Neuronal stem cell (in vitro differentiated cells): ENCODE measurements around the gene SMIM11.

Source experiments
- DNase-seq: peaks from one replicate; pipeline ENCODE4 v3.0.0-alpha.2; 2013; ENCODE audit warnings: low spot score
- H2AFZ ChIP-seq: one replicate; pipeline ENCODE4 v1.6.1; 2013; ENCODE audit warnings: mild to moderate bottlenecking, low read length, inconsistent platforms
- H2AK5ac ChIP-seq: 2 replicates; pipeline ENCODE4 v1.6.1; 2013; ENCODE audit warnings: low read depth, mild to moderate bottlenecking, inconsistent platforms, low read length, moderate library complexity, mixed read lengths
- H2BK120ac ChIP-seq: 2 replicates; pipeline ENCODE4 v1.6.1; 2013; ENCODE audit warnings: low read depth, mild to moderate bottlenecking, inconsistent platforms, low read length, moderate library complexity, mixed read lengths
- H2BK12ac ChIP-seq: one replicate; pipeline ENCODE4 v1.6.1; 2013; ENCODE audit warnings: low read length, inconsistent platforms
- H2BK15ac ChIP-seq: 2 replicates; pipeline ENCODE4 v1.6.1; 2013; ENCODE audit warnings: mild to moderate bottlenecking, low read length, inconsistent platforms, mixed read lengths
- H2BK5ac ChIP-seq: one replicate; pipeline ENCODE4 v1.6.1; 2013; ENCODE audit warnings: inconsistent platforms, mild to moderate bottlenecking, low read length, moderate library complexity
- H3K14ac ChIP-seq: one replicate; pipeline ENCODE4 v1.6.1; 2013; ENCODE audit warnings: low read length, inconsistent platforms
- H3K18ac ChIP-seq: 2 replicates; pipeline ENCODE4 v1.6.1; 2013; ENCODE audit warnings: low read length, inconsistent platforms
- H3K23ac ChIP-seq: 2 replicates; pipeline ENCODE4 v1.6.1; 2013; ENCODE audit warnings: low read depth, mild to moderate bottlenecking, mixed read lengths, low read length, inconsistent platforms; ENCODE audit not compliant: poor library complexity
- H3K27ac ChIP-seq: replicated peaks from 3 replicates; pipeline ENCODE4 v1.5.1; 2013; ENCODE audit warnings: low read length, inconsistent platforms
- H3K27me3 ChIP-seq, 3 experiments: 2 replicates each; pipeline ENCODE4 v1.6.1; 2013; ENCODE audit warnings: low read length in 3 of 3, mild to moderate bottlenecking in 2 of 3, inconsistent platforms in 1 of 3, low read depth in 1 of 3, mixed read lengths in 1 of 3, moderate library complexity in 1 of 3; ENCODE audit not compliant: control insufficient read depth in 3 of 3, insufficient read depth in 3 of 3
- H3K36me3 ChIP-seq, 2 donors: replicated peaks in 1 of 2; 2 replicates each; pipeline ENCODE4 v1.6.1; 2013; ENCODE audit warnings: low read length in 2 of 2; ENCODE audit not compliant: control insufficient read depth in 2 of 2, insufficient read depth in 2 of 2
- H3K4ac ChIP-seq: 2 replicates; pipeline ENCODE4 v1.6.1; 2013; ENCODE audit warnings: inconsistent platforms, mild to moderate bottlenecking, low read length, moderate library complexity
- H3K4me1 ChIP-seq, 2 donors: 1 replicate in 1 of 2; 2 replicates in 1 of 2; pipeline ENCODE4 v1.6.1; 2013; ENCODE audit warnings: low read length in 2 of 2, low read depth in 1 of 2; ENCODE audit not compliant: control insufficient read depth in 2 of 2, insufficient read depth in 1 of 2
- H3K4me2 ChIP-seq: one replicate; pipeline ENCODE4 v1.6.1; 2013; ENCODE audit warnings: mild to moderate bottlenecking, low read length, inconsistent platforms; ENCODE audit not compliant: insufficient read depth, poor library complexity, severe bottlenecking
- H3K4me3 ChIP-seq, 2 donors: 2 replicates each; pipeline ENCODE4 v1.5.1; 2013; ENCODE audit warnings: low read length in 2 of 2, mild to moderate bottlenecking in 2 of 2, inconsistent platforms in 1 of 2, moderate library complexity in 1 of 2
- H3K79me1 ChIP-seq: one replicate; pipeline ENCODE4 v1.6.1; 2013; ENCODE audit warnings: low read depth, mild to moderate bottlenecking, inconsistent platforms, low read length, moderate library complexity
- H3K9ac ChIP-seq: one replicate; pipeline ENCODE4 v1.6.1; 2013; ENCODE audit warnings: mild to moderate bottlenecking, low read depth, low read length, inconsistent platforms; ENCODE audit not compliant: poor library complexity
- H3K9me3 ChIP-seq, 2 donors: replicated peaks in 1 of 2; 2 replicates each; pipeline versions ENCODE3 to v1.6.1; 2013; ENCODE audit warnings: low read length in 2 of 2, mild to moderate bottlenecking in 2 of 2, inconsistent platforms in 1 of 2, low read depth in 1 of 2, mixed read lengths in 1 of 2, moderate library complexity in 1 of 2; ENCODE audit not compliant: control insufficient read depth in 2 of 2, insufficient read depth in 1 of 2
- H4K8ac ChIP-seq: one replicate; pipeline ENCODE4 v1.6.1; 2013; ENCODE audit warnings: low read depth, mild to moderate bottlenecking, inconsistent platforms, low read length, moderate library complexity
- H4K91ac ChIP-seq: one replicate; pipeline ENCODE4 v1.6.1; 2013; ENCODE audit warnings: low read length, low read depth, mild to moderate bottlenecking, inconsistent platforms; ENCODE audit not compliant: poor library complexity
- WGBS, 2 donors: extraction: QIAGEN DNeasy Blood & Tissue Kit; methylation state at CpG; one replicate each; pipeline ENCODE4 v1.1.7; 2013; ENCODE audit warnings: missing lambda C conversion rate in 2 of 2, mixed read lengths in 1 of 2; ENCODE audit not compliant: insufficient read length in 2 of 2, insufficient replicate concordance in 1 of 2; ENCODE audit errors: extremely low coverage in 2 of 2; 5-methylcytosine and 5-hydroxymethylcytosine counted together

SMIM11 gene

DNA sequence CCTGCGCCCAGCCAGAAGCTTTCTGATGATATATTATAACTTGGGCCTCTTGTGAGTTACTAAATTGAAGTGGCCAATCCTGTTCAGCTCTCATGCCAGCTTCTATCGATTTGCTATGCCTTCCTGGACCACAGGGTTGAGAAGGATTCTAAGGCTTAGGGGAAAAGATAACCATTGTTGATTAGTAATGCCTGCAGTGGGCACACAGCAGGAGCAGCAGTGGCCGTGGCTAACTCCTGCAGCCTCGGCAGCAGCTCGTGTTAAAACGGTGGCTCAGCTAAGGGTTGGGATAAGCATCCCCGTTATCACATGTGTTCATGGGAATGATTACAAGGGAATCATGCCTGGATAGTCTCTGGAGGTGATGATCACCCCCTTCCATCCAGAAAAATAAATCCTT lies 32.0 kb upstream of the SMIM11 start:
- no peak overlapping the region for H3K27ac ChIP-seq
- H3K4me2 ChIP-seq: no peak overlapping the region
- no peak overlapping the region for H3K4ac ChIP-seq
- no peak overlapping the region for H3K9ac ChIP-seq
- H3K4me1 ChIP-seq: peaks cover 0 to 6% of the 10 kb centered on the region in 2 donors
- H3K4me3 ChIP-seq: no peak overlapping the region
- H2AK5ac ChIP-seq: peak overlapping the region; percentile 65
- no peak overlapping the region for H3K18ac ChIP-seq
- no peak overlapping the region for H2BK5ac ChIP-seq
- no peak overlapping the region for H2BK12ac ChIP-seq
- H4K91ac ChIP-seq: no peak overlapping the region
- H3K14ac ChIP-seq: no peak overlapping the region
- H3K36me3 ChIP-seq: no peaks in the 10 kb centered on the region
- no peaks in the 10 kb centered on the region for H3K9me3 ChIP-seq
- H2AFZ ChIP-seq: no peak overlapping the region
- H2BK120ac ChIP-seq: no peak overlapping the region
- no peaks in the 10 kb centered on the region for H3K79me1 ChIP-seq
- H4K8ac ChIP-seq: no peak overlapping the region
- H3K23ac ChIP-seq: no peak overlapping the region
- no peak overlapping the region for H2BK15ac ChIP-seq
- peaks cover 0 to 6% (median 0%) of the 10 kb centered on the region in 3 experiments for H3K27me3 ChIP-seq
- no CpG with 5 or more reads among the region's 7 CpGs for WGBS, 2 donors
- DNase-seq: no peak

DNA sequence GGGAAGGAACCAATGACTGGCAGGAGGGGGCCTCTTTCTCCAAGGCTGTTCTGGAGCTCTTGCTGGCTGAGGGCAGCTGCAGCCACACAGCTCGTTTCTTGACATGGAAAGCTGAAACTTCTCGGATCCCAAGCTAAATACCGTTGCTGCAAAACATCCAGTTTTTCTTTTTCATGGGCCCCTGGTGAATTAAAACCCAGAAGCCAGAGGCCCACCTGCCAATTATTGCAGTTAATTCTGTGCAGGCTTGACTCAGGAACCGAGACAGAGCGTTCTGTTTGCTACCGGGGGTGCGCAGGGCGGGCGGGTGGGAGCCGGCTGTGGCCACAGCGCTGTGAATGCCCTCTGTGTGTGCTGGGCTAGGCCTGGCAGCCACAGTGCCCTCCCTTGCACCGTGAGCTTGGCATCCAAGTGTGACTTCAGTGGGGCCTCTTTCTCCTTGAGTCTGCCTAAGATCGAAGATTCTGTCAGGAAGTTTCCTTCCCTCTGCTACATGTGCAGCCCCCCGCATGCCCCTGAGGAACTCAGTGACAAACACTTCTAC lies 31.4 kb upstream of the SMIM11 start:
- no peak overlapping the region for H2AFZ ChIP-seq
- H4K8ac ChIP-seq: no peak overlapping the region
- H3K4ac ChIP-seq: no peak overlapping the region
- H3K79me1 ChIP-seq: no peaks in the 10 kb centered on the region
- no peak overlapping the region for H2BK15ac ChIP-seq
- no peak overlapping the region for H3K9ac ChIP-seq
- no peak overlapping the region for H3K4me3 ChIP-seq
- H3K4me2 ChIP-seq: no peak overlapping the region
- DNase-seq: no peak
- no peaks in the 10 kb centered on the region for H3K9me3 ChIP-seq
- H3K23ac ChIP-seq: no peak overlapping the region
- H3K18ac ChIP-seq: no peak overlapping the region
- H3K27ac ChIP-seq: no peak overlapping the region
- no peak overlapping the region for H2BK12ac ChIP-seq
- no peaks in the 10 kb centered on the region for H3K36me3 ChIP-seq
- peak overlapping the region; percentile 65 for H2AK5ac ChIP-seq
- H2BK5ac ChIP-seq: no peak overlapping the region
- no peak overlapping the region for H4K91ac ChIP-seq
- WGBS, 2 donors: no CpG with 5 or more reads among the region's 14 CpGs
- H3K14ac ChIP-seq: no peak overlapping the region
- H2BK120ac ChIP-seq: no peak overlapping the region
- H3K4me1 ChIP-seq: peaks cover 0 to 6% of the 10 kb centered on the region in 2 donors
- peaks cover 0 to 6% (median 0%) of the 10 kb centered on the region in 3 experiments for H3K27me3 ChIP-seq

DNA sequence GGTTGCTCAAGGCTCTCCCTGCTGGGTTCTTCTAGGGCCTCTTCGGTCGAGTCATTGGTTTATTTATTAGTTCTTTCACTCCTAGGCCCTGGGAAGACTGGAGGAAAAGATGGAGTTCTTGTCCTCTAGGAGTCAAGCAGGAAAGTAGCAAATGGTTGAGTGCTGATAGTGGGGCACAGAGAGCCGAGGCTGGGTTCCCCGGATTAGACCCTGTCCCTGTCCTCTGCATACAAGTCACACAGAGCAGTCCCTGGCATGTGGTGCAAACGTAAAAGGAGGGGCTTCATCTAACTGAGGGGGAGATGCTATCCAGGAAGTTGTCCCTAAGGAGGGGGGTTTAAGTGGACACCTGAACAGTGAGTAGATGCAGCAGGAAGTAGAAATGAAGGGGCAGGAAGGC lies 30.7 kb upstream of the SMIM11 start:
- H2BK5ac ChIP-seq: no peak overlapping the region
- peak overlapping the region; percentile 3 for H2BK15ac ChIP-seq
- no peak overlapping the region for H2AFZ ChIP-seq
- H3K27ac ChIP-seq: no peak overlapping the region
- H2BK12ac ChIP-seq: no peak overlapping the region
- no peak overlapping the region for H4K8ac ChIP-seq
- H3K27me3 ChIP-seq: peaks cover 0 to 6% (median 0%) of the 10 kb centered on the region in 3 experiments
- H3K18ac ChIP-seq: peak overlapping the region; percentile 49
- DNase-seq: no peak
- no peak overlapping the region for H3K23ac ChIP-seq
- H3K4me1 ChIP-seq: peaks cover 0 to 3% of the 10 kb centered on the region in 2 donors
- no peaks in the 10 kb centered on the region for H3K79me1 ChIP-seq
- no peak overlapping the region for H3K4me3 ChIP-seq
- peak overlapping the region; percentile 34 for H2AK5ac ChIP-seq
- H4K91ac ChIP-seq: no peak overlapping the region
- no CpG with 5 or more reads among the region's 5 CpGs for WGBS, 2 donors
- no peak overlapping the region for H2BK120ac ChIP-seq
- H3K9ac ChIP-seq: no peak overlapping the region
- H3K9me3 ChIP-seq: no peaks in the 10 kb centered on the region
- no peak overlapping the region for H3K14ac ChIP-seq
- H3K4me2 ChIP-seq: no peak overlapping the region
- no peaks in the 10 kb centered on the region for H3K36me3 ChIP-seq
- H3K4ac ChIP-seq: no peak overlapping the region

DNA sequence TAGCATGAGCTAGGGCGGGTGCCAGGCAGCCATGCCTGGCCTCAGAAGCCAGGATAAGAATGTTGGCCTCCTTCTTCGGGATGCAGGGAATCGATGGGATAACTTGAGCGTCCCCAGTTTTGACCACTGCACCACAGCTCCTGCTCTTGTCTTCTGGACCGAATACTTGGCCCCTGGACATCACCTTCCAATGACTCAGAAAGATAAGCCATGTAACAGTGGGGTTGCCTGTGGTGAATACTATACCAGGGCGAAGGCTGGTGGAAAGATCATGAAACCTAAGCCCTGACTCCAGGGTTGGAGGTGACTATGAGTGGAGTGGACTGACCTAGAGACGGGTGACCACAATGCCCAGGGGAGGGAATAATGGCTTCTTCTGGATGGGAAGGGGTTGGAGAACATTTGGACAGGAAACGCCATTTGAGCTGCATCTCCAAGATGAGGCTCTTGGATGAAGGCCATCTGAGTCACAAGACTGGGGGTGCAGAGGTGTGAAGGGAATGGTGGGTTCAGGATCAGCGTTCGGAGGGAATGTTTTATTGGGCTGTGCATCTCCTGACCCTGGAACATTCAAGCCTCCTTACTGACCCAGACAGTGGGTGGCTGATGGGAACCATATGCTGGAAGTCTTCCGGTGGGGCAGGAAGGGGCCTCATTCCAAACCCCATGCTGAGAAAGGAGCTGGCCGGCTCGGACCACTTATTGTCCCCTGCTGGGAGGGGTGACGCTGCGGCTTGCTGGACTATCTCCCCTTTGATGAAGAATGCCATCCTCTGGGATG lies 30.0 kb upstream of the SMIM11 start:
- H2BK120ac ChIP-seq: no peak overlapping the region
- H3K27me3 ChIP-seq: peaks cover 0 to 6% (median 0%) of the 10 kb centered on the region in 3 experiments
- H3K4me2 ChIP-seq: no peak overlapping the region
- no peaks in the 10 kb centered on the region for H3K36me3 ChIP-seq
- H2AK5ac ChIP-seq: peak overlapping the region; percentile 34
- no peak overlapping the region for H3K23ac ChIP-seq
- H3K4ac ChIP-seq: no peak overlapping the region
- H2BK5ac ChIP-seq: no peak overlapping the region
- H3K4me3 ChIP-seq: no peak overlapping the region
- H3K9me3 ChIP-seq: no peaks in the 10 kb centered on the region
- no peak overlapping the region for H4K8ac ChIP-seq
- no peak overlapping the region for H3K14ac ChIP-seq
- no peak overlapping the region for H2BK12ac ChIP-seq
- H3K4me1 ChIP-seq: peaks cover 0 to 3% of the 10 kb centered on the region in 2 donors
- H3K18ac ChIP-seq: peak overlapping the region; percentile 8
- no CpG with 5 or more reads among the region's 15 CpGs for WGBS, 2 donors
- no peak overlapping the region for H4K91ac ChIP-seq
- H3K27ac ChIP-seq: no peak overlapping the region
- no peak overlapping the region for H3K9ac ChIP-seq
- H2AFZ ChIP-seq: no peak overlapping the region
- DNase-seq: no peak
- no peaks in the 10 kb centered on the region for H3K79me1 ChIP-seq
- peak overlapping the region; percentile 9 for H2BK15ac ChIP-seq
